Raji (cell line): ENCODE measurements around the gene CPLANE1.

Experiments used
- POLR2A ChIP-seq: IDR thresholded peaks from 2 replicates; pipeline ENCODE4 v1.6.1; 2011; ENCODE audit warnings: low read depth, low read length, control low read depth; ENCODE audit not compliant: insufficient read depth

CPLANE1 gene

GRCh38 chr5:37212096-37212495, 37.1 kb downstream of the CPLANE1 start:
- no peak for TF ChIP-seq POLR2A

- no peak for TF ChIP-seq POLR2A
Observed at GRCh38 chr5:37211661-37212060, 37.5 kb downstream of the CPLANE1 start.

- 0 out of 2 replicates have a peak, but pooled peaks have one; percentile 13 for TF ChIP-seq POLR2A
Observed at GRCh38 chr5:37208883-37209797, 40.0 kb downstream of the CPLANE1 start.

DNA sequence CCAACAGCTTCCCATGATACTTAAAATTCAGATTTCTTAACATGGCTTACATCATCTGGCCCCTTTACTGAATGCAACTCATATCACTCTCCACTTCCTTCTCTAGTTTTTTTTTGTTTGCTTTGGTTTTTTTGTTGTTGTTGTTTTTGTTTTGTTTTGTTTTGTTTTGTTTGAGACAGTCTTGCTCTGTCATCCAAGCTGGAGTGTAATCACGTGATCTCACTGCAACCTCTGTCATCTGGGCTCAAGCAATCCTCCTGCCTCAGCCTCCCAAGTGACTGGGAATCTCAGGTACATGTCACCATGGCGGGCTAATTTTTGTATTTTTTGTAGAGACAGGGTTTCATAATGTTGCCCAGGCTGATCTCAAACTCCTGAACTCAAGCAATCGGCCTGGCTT, 41.4 kb downstream of the CPLANE1 start:
- no peak for TF ChIP-seq POLR2A

GRCh38 chr5:37206736-37207135, 42.4 kb downstream of the CPLANE1 start:
- TF ChIP-seq POLR2A: no peak

DNA sequence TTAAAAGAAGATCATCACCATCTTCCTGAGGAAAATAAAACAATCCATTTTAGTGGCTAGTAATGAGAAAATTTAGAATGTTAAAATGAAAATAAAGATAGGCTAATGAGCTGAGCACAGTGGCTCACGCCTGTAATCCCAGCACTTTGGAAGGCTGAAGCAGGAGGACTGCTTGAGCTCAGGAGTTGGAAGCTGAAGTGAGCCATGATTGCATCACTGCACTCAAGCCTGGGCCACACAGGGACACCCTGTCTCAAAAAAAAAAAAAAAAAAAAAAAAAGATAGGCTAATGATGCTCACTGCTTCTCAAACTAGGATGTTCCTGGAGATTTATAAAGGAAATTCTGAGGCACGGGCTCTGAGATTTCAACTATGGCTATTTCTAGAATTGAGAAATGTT, 50.3 kb downstream of the CPLANE1 start:
- no peak for TF ChIP-seq POLR2A

GRCh38 chr5:37198061-37198460, 51.1 kb downstream of the CPLANE1 start:
- TF ChIP-seq POLR2A: no peak

GRCh38 chr5:37197340-37198050, 51.7 kb downstream of the CPLANE1 start:
- no peak for TF ChIP-seq POLR2A

GRCh38 chr5:37190592-37190991, 58.6 kb downstream of the CPLANE1 start:
- no peak for TF ChIP-seq POLR2A

DNA sequence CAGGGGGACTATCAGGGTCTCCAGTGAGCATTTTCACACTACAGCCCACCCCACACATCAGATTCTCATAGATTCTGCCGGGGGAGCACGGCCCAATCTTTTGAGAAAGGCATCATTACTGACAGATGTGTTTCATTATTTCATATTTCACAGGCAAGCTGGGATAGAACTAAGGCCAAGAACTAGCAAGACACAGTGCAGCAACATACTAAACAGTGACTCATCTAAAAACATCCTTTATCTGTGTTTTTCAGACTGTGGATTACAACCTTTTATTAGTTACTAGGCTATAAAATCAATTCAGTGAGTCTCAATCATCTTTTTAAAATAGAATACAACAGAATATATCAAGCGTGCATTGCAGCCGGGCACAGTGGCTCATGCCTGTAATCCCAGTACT, 59.8 kb downstream of the CPLANE1 start:
- no peak for TF ChIP-seq POLR2A

DNA sequence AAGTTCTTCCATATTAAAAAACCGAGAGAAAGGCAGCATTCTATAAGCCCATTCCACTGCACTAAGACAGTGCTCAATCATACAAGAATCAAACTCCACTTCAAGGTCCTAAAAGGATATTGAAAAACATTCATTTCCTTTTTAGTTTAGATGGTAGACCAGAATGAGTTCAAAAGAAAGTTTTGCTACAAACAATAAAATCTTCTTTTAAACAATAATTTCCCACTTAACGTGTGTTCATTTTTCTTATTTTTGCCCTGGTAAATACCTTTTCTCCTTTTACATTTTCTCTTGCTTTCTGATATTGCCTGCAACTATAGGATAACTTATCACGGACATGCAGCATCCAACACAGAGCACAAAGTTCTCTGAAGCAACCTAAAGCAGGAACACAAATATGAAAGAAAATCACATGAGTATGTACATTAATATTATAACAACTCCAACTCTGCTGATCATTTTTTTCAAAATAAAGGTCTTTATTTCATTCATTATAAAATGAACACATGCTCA, 61.7 kb downstream of the CPLANE1 start:
- TF ChIP-seq POLR2A: no peak

DNA sequence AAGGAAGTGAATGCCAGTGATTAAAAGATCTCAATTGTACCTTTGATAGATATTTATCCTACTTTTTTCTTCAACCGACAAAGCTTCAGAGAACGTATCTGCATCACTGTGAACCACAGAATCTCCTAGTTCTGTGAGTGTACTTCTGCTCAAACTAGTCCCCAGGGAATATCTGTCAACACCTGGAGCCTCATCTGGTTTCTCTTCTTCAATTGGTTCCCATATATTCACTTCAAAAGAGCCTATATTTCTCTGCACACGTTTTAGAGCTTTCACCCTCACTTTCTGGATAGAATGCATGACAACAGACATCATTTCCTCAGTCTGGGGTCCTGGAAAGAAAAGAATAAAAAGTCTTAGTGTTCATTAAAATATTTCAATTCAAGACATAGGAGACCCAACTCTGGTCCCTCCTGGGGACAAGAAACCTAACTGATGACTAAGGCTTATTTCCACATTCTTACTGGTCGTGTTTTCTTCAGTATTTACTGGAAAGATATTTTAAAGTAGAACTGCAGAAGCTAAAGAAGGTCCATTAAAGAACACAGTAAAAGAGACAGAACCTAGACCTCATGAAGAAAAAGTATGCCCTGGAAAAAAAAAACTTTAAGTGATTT, 64.3 kb downstream of the CPLANE1 start:
- no peak for TF ChIP-seq POLR2A

DNA sequence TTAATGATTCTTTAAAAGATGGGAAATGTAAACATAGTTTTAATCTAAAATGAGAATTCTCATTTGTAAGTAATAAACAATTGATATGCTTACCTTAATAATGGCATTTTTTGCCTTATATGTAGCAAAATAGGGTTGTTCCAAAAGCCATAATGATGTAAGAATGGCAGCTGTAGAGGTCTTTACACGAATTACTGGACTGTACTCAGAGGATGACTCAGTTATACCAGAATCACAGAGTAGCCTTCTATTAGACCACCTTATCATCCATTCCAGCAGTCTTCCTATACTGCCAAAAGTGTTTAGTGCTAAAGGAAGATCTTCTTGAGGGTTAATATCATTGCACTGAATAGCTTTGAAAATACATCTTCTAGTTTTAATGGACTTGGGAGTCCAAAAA, 66.5 kb downstream of the CPLANE1 start:
- TF ChIP-seq POLR2A: no peak

GRCh38 chr5:37174928-37175327, 74.2 kb downstream of the CPLANE1 start:
- TF ChIP-seq POLR2A: no peak

- TF ChIP-seq POLR2A: no peak
Observed at GRCh38 chr5:37172957-37173356, 76.2 kb downstream of the CPLANE1 start.
